HCT116 (cell line): ENCODE results near the gene INPP5J. TPM values are rescaled to one million over a fixed set of nuclear protein-coding genes. Genes with fewer than 3 reads are reported as not detected.

Experiments
- ATAC-seq: fragments of 200-7000 bp; cut with Tn5 transposase; 2 replicates; pipeline ENCODE4 v1.9.1; 2020; ENCODE audit warnings: mild to moderate bottlenecking, moderate library complexity
- BruUV-seq: library from RNA; stranded (reverse); fragments of 400-500 nt; replicated peaks from 2 replicates; lab custom pipeline; 2021; lab: Mats Ljungman, UMichigan
- CTCF ChIA-PET: fragments of 300-600 bp; sonication (Branson Sonifier 250); formaldehyde crosslinking; loops from one replicate; lab custom pipeline; 2021; ENCODE audit warnings: antibody characterized with exemption; lab: Charles Lee
- POLR2A ChIA-PET: fragments of 300-600, 350-600 bp; sonication (Branson Sonifier 250); formaldehyde crosslinking; loops from one replicate; lab custom pipeline; 2021; ENCODE audit warnings: antibody characterized with exemption; lab: Charles Lee
- RAD21 ChIA-PET, 2 experiments: fragments of 300-600 bp; sonication (Branson Sonifier 250); formaldehyde crosslinking; loops; one replicate each; lab custom pipeline; 2023; ENCODE audit warnings: low total read pairs in 2 of 2; ENCODE audit not compliant: uncharacterized antibody in 2 of 2, unreplicated experiment in 2 of 2, low non-redundant PET in 1 of 2; lab: Charles Lee
- DNase-seq: peaks from one replicate; pipeline ENCODE4 v3.0.0-alpha.2; 2010; ENCODE audit warnings: low read depth, low spot score
- H2AFZ ChIP-seq: fragments of 200-600 bp; shearing (Covaris generic), sonication (generic); 2 replicates; pipeline ENCODE4 v1.6.1; 2017; ENCODE audit warnings: low read depth, mixed run types, mixed read lengths, antibody characterized with exemption, low read length; ENCODE audit not compliant: poor library complexity, severe bottlenecking
- H3K27ac ChIP-seq: 2 replicates; pipeline ENCODE4 v1.5.1; 2012; ENCODE audit warnings: low read depth, low read length
- H3K27me3 ChIP-seq: fragments of 200-600 bp; sonication (generic); 2 replicates; pipeline ENCODE4 v1.6.1; 2016; ENCODE audit warnings: mixed run types, low read length, mixed read lengths; ENCODE audit not compliant: insufficient read depth
- H3K36me3 ChIP-seq, 2 experiments: fragments of 200-500 bp in 1 of 2; fragments of 200-600 bp in 1 of 2; sonication (Bioruptor generic) in 1 of 2; sonication (generic) in 1 of 2; 2 replicates each; pipeline versions ENCODE4 v1.5.1 to v1.6.1; 2014 to 2016; ENCODE audit warnings: low read length in 2 of 2, inconsistent platforms in 1 of 2, mixed read lengths in 1 of 2, mixed run types in 1 of 2; ENCODE audit not compliant: insufficient read depth in 2 of 2, control insufficient read depth in 1 of 2
- H3K4me1 ChIP-seq, 2 experiments: fragments of 200-600 bp in 1 of 2; sonication (generic) in 1 of 2; 2 replicates each; pipeline versions ENCODE4 v1.5.1 to v1.6.1; 2012 to 2017; ENCODE audit warnings: low read length in 2 of 2, inconsistent platforms in 1 of 2, mild to moderate bottlenecking in 1 of 2, mixed read lengths in 1 of 2, mixed run types in 1 of 2, moderate library complexity in 1 of 2; ENCODE audit not compliant: insufficient read depth in 2 of 2, control insufficient read depth in 1 of 2
- H3K4me2 ChIP-seq: fragments of 200-600 bp; sonication (generic); 2 replicates; pipeline ENCODE4 v1.6.1; 2017; ENCODE audit warnings: mixed run types, low read length, mixed read lengths
- H3K4me3 ChIP-seq, 2 experiments: fragments of 200-600 bp in 1 of 2; sonication (generic) in 1 of 2; replicated peaks in 1 of 2; 2 replicates each; pipeline ENCODE4 v1.5.1; 2011 to 2016; ENCODE audit warnings: low read length in 2 of 2, control low read depth in 1 of 2, low read depth in 1 of 2, mild to moderate bottlenecking in 1 of 2, mixed read lengths in 1 of 2, mixed run types in 1 of 2
- H3K79me2 ChIP-seq: fragments of 200-600 bp; sonication (generic); 2 replicates; pipeline ENCODE4 v1.6.1; 2017; ENCODE audit warnings: mild to moderate bottlenecking, mixed run types, low read length, moderate library complexity, mixed read lengths; ENCODE audit not compliant: insufficient read depth
- H3K9ac ChIP-seq: fragments of 200-600 bp; sonication (generic); 2 replicates; pipeline ENCODE4 v1.6.1; 2016; ENCODE audit warnings: low read length, mixed read lengths
- H3K9me2 ChIP-seq: fragments of 200-600 bp; sonication (generic), shearing (Covaris generic); 2 replicates; pipeline ENCODE4 v1.6.1; 2017; ENCODE audit warnings: mixed run types, mild to moderate bottlenecking, moderate library complexity; ENCODE audit not compliant: insufficient read depth
- H3K9me3 ChIP-seq, 2 experiments: fragments of 200-500 bp in 1 of 2; fragments of 200-600 bp in 1 of 2; sonication (Bioruptor generic) in 1 of 2; sonication (generic) in 1 of 2; 2 replicates each; pipeline ENCODE4 v1.6.1; 2014 to 2017; ENCODE audit warnings: low read length in 2 of 2, mixed read lengths in 2 of 2, inconsistent platforms in 1 of 2, low read depth in 1 of 2, mild to moderate bottlenecking in 1 of 2, mixed run types in 1 of 2, moderate library complexity in 1 of 2; ENCODE audit not compliant: control insufficient read depth in 1 of 2, insufficient read depth in 1 of 2
- H4K20me1 ChIP-seq: fragments of 200-600 bp; sonication (generic), shearing (Covaris generic); 2 replicates; pipeline ENCODE4 v1.6.1; 2017; ENCODE audit warnings: mixed run types, mild to moderate bottlenecking, moderate library complexity; ENCODE audit not compliant: insufficient read depth
- ATF3 ChIP-seq: IDR thresholded peaks from 2 replicates; pipeline ENCODE4 v1.6.1; 2012
- CEBPB ChIP-seq: IDR thresholded peaks from 2 replicates; pipeline ENCODE4 v1.6.1; 2012; ENCODE audit warnings: low read depth
- FOSL1 ChIP-seq: IDR thresholded peaks from 2 replicates; pipeline ENCODE4 v1.6.1; 2012; ENCODE audit warnings: low read depth
- JUND ChIP-seq: IDR thresholded peaks from 2 replicates; pipeline ENCODE4 v1.6.1; 2012
- POLR2AphosphoS5 ChIP-seq: IDR thresholded peaks from 2 replicates; pipeline ENCODE4 v1.6.1; 2011; ENCODE audit warnings: mild to moderate bottlenecking, low read depth, low read length, moderate library complexity
- RAD21 ChIP-seq: IDR thresholded peaks from 2 replicates; pipeline ENCODE4 v1.6.1; 2012; ENCODE audit warnings: low read depth, mild to moderate bottlenecking
- REST ChIP-seq: IDR thresholded peaks from 2 replicates; pipeline ENCODE4 v1.6.1; 2012; ENCODE audit warnings: low read depth
- SP1 ChIP-seq: IDR thresholded peaks from 2 replicates; pipeline ENCODE4 v1.6.1; 2012; ENCODE audit warnings: low read depth
- SRF ChIP-seq: IDR thresholded peaks from 2 replicates; pipeline ENCODE4 v1.6.1; 2012; ENCODE audit warnings: low read depth
- TCF7L2 ChIP-seq: IDR thresholded peaks from 2 replicates; pipeline ENCODE4 v1.7.0; 2011; ENCODE audit warnings: borderline replicate concordance, inconsistent platforms; ENCODE audit not compliant: insufficient read depth, insufficient read length; ENCODE audit errors: extremely low read depth
- ZFX ChIP-seq: fragments of 450-650 bp; IDR thresholded peaks from 2 replicates; pipeline ENCODE4 v1.6.1; 2017
- ZNF274 ChIP-seq: fragments of 200-500 bp; sonication (Bioruptor generic); IDR thresholded peaks from 2 replicates; pipeline ENCODE4 v1.6.1; 2014; ENCODE audit warnings: mild to moderate bottlenecking, low read depth, low read length, inconsistent platforms
- intact Hi-C: fragments of 100-400 bp; cut with micrococcal nuclease; formaldehyde crosslinking; loops from 2 replicates; pipeline ENCODE4 v1.10.0; 2022
- total RNA-seq: library from RNA; stranded (reverse); gene quantifications from one replicate; pipeline ENCODE4 v1.2.1, GENCODE V29; 2021; ENCODE audit not compliant: unreplicated experiment

INPP5J gene
- total RNA-seq, 1 experiment from 2014 or later, result 8.9 TPM

- Histone ChIP-seq H3K9ac (no peak overlapping the region), H3K9me3 (no peaks in the 10 kb centered on the region), H3K36me3 (no peaks in the 10 kb centered on the region), H3K27ac (no peak overlapping the region), H3K4me1 (peaks cover 9 to 20% of the 10 kb centered on the region in 2 experiments), H3K4me3 (no peak overlapping the region), H3K27me3 (no peaks in the 10 kb centered on the region), H3K9me2 (no peaks in the 10 kb centered on the region), H3K4me2 (no peak overlapping the region), H4K20me1 (no peaks in the 10 kb centered on the region), H2AFZ (no peak overlapping the region), H3K79me2 (no peaks in the 10 kb centered on the region)
- BruUV-seq, result no TSS peak
- no peak for TF ChIP-seq SRF
- no peak for TF ChIP-seq ATF3
- no peak for TF ChIP-seq JUND
- no peak for TF ChIP-seq CEBPB
- no peak for TF ChIP-seq TCF7L2
- no peak for TF ChIP-seq ZNF274
- TF ChIP-seq SP1, result no peak
- no peak for TF ChIP-seq POLR2AphosphoS5
- TF ChIP-seq RAD21, result no peak
- TF ChIP-seq ZFX, result no peak
- no peak for TF ChIP-seq FOSL1
- no peak for TF ChIP-seq REST
- ChIA-PET CTCF (interaction anchor here (1.0 to 2.7 kb wide), 2 partner anchors 12 to 31 kb away, joined by 3 to 14 read pairs; partner anchors contain the start of gene SELENOM), POLR2A (no interaction called here), RAD21 (no interaction called here)
- DNase-seq, result no peak
- ATAC-seq, result no peak
- intact Hi-C loops, result no loop called here
Measured at GRCh38 chr22:31119026-31119717, 3.6 kb upstream of the INPP5J start.
